PC-9 (cell line): ENCODE data around the gene BARX1. TPM values are rescaled to one million over a fixed set of nuclear protein-coding genes. Genes with fewer than 3 reads are reported as not detected.
"Not testable (repeated sequence)": the region's sequence is repeated elsewhere in the genome, so short reads cannot be mapped to it uniquely, and the experiment has no call there.

Source experiments
- BruUV-seq: library from RNA; stranded (reverse); fragments of 400-500 nt; replicated peaks from 2 replicates; lab custom pipeline; 2021; lab: Mats Ljungman, UMichigan
- CTCF ChIA-PET: fragments of 300-600 bp; sonication (Branson Sonifier 250); formaldehyde crosslinking; loops from one replicate; lab custom pipeline; 2022; ENCODE audit warnings: antibody characterized with exemption; lab: Charles Lee
- POLR2A ChIA-PET: fragments of 300-600 bp; sonication (Branson Sonifier 250); formaldehyde crosslinking; loops from one replicate; lab custom pipeline; 2022; ENCODE audit warnings: antibody characterized with exemption; ENCODE audit not compliant: unreplicated experiment; lab: Charles Lee
- DNase-seq, 2 experiments: peaks; one replicate each; pipeline versions ENCODE4 v3.0.0 to v3.0.0-alpha.2; 2015 to 2022; ENCODE audit warnings: mixed read lengths in 1 of 2
- H2AFZ ChIP-seq: fragments of 200-600 bp; sonication (generic); 2 replicates; pipeline ENCODE4 v1.8.1; 2017; ENCODE audit warnings: antibody characterized with exemption
- H3F3A ChIP-seq: fragments of 200-600 bp; sonication (generic); 2 replicates; pipeline ENCODE4 v1.8.1; 2017; ENCODE audit warnings: antibody characterized with exemption, mild to moderate bottlenecking, low read depth; ENCODE audit not compliant: insufficient read depth
- H3K27ac ChIP-seq: fragments of 200-600 bp; sonication (generic); 2 replicates; pipeline ENCODE4 v1.6.1; 2016; ENCODE audit warnings: mixed run types
- H3K27me3 ChIP-seq: fragments of 200-600 bp; sonication (generic); 2 replicates; pipeline ENCODE4 v1.6.1; 2016; ENCODE audit warnings: low read depth, mixed run types; ENCODE audit not compliant: insufficient read depth
- H3K36me3 ChIP-seq: fragments of 200-600 bp; sonication (generic); 2 replicates; pipeline ENCODE4 v1.6.1; 2016; ENCODE audit warnings: low read depth, mixed run types
- H3K4me1 ChIP-seq: fragments of 200-600 bp; sonication (generic); replicated peaks from 2 replicates; pipeline ENCODE4 v1.6.1; 2016; ENCODE audit warnings: mixed run types; ENCODE audit not compliant: insufficient read depth
- H3K4me2 ChIP-seq: fragments of 200-600 bp; sonication (generic); 2 replicates; pipeline ENCODE4 v1.6.1; 2017; ENCODE audit warnings: mixed run types
- H3K4me3 ChIP-seq: fragments of 200-600 bp; sonication (generic); 2 replicates; pipeline ENCODE4 v1.6.1; 2016; ENCODE audit warnings: mixed run types
- H3K79me2 ChIP-seq: fragments of 200-600 bp; sonication (generic); 2 replicates; pipeline ENCODE4 v1.6.1; 2017; ENCODE audit warnings: low read depth, mixed run types
- H3K9me2 ChIP-seq: fragments of 200-600 bp; sonication (generic); 2 replicates; pipeline ENCODE4 v1.8.1; 2017; ENCODE audit warnings: mild to moderate bottlenecking; ENCODE audit not compliant: insufficient read depth
- H3K9me3 ChIP-seq: fragments of 200-600 bp; sonication (generic); 2 replicates; pipeline ENCODE4 v1.8.1; 2016; ENCODE audit warnings: low read depth; ENCODE audit not compliant: insufficient read depth
- H4K20me1 ChIP-seq: fragments of 200-600 bp; sonication (generic); 2 replicates; pipeline ENCODE4 v1.8.1; 2017; ENCODE audit not compliant: insufficient read depth
- EZH2 ChIP-seq: fragments of 200-600 bp; sonication (generic); IDR thresholded peaks from 2 replicates; pipeline ENCODE4 v1.8.0; 2017; ENCODE audit warnings: antibody characterized with exemption, low read depth
- intact Hi-C: fragments of 100-400 bp; cut with micrococcal nuclease; formaldehyde crosslinking; loops from one replicate; pipeline ENCODE4 v1.10.0; 2022; ENCODE audit not compliant: unreplicated experiment
- total RNA-seq: library from RNA; stranded (reverse); gene quantifications from 2 replicates; pipeline ENCODE4 v1.2.3, GENCODE V29; 2021
- TF ChIP-seq, protein P1 (sequence below): fragments of 200-600 bp; sonication (generic); conservative IDR thresholded peaks from 2 replicates; pipeline ENCODE4 v1.6.1; 2017; ENCODE audit warnings: mixed run types, antibody characterized with exemption, mild to moderate bottlenecking, moderate library complexity

The BARX1 gene
- total RNA-seq, 1 experiment from 2014 or later = not detected

DNA sequence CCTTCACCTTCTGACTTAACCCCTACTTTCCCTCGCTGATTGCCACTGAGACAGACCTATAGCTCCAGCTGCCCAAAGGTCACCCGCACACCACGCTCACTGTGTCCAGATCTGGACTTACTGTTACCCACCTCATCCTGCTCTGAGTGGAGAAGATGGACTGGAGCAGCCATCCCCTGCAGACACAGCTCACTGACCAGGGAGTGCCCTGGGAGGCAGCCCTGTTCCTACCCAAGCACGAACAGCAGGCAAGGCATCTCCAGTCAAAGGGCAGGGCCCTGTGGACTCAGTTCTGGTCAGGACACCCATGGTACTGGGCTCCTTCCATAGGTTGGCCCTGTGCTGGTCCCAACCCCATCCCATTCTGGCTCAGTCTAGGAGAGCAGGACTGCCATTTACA is 9.5 kb upstream of the BARX1 start:
- no TSS peak for BruUV-seq
- H3K27ac ChIP-seq = no peak overlapping the region
- H4K20me1 ChIP-seq = no peaks in the 10 kb centered on the region
- no peaks in the 10 kb centered on the region for H3K27me3 ChIP-seq
- H3K4me1 ChIP-seq = no peaks in the 10 kb centered on the region
- no peak overlapping the region for H3K4me2 ChIP-seq
- no peaks in the 10 kb centered on the region for H3K9me3 ChIP-seq
- DNase-seq = no peak
- TF ChIP-seq EZH2 = no peak
- TF ChIP-seq, protein P1, sequence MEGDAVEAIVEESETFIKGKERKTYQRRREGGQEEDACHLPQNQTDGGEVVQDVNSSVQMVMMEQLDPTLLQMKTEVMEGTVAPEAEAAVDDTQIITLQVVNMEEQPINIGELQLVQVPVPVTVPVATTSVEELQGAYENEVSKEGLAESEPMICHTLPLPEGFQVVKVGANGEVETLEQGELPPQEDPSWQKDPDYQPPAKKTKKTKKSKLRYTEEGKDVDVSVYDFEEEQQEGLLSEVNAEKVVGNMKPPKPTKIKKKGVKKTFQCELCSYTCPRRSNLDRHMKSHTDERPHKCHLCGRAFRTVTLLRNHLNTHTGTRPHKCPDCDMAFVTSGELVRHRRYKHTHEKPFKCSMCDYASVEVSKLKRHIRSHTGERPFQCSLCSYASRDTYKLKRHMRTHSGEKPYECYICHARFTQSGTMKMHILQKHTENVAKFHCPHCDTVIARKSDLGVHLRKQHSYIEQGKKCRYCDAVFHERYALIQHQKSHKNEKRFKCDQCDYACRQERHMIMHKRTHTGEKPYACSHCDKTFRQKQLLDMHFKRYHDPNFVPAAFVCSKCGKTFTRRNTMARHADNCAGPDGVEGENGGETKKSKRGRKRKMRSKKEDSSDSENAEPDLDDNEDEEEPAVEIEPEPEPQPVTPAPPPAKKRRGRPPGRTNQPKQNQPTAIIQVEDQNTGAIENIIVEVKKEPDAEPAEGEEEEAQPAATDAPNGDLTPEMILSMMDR = no peak
- no peaks in the 10 kb centered on the region for H3K36me3 ChIP-seq
- CTCF ChIA-PET = no interaction called here
- no peaks in the 10 kb centered on the region for H3K79me2 ChIP-seq
- intact Hi-C loops = loop anchor here (2.0 to 10.0 kb wide), 3 partner anchors 248 to 802 kb away; no protein-coding TSS in a partner anchor
- no peaks in the 10 kb centered on the region for H3F3A ChIP-seq
- H3K9me2 ChIP-seq = no peaks in the 10 kb centered on the region
- no peak overlapping the region for H2AFZ ChIP-seq
- POLR2A ChIA-PET = no interaction called here
- no peak overlapping the region for H3K4me3 ChIP-seq

DNA sequence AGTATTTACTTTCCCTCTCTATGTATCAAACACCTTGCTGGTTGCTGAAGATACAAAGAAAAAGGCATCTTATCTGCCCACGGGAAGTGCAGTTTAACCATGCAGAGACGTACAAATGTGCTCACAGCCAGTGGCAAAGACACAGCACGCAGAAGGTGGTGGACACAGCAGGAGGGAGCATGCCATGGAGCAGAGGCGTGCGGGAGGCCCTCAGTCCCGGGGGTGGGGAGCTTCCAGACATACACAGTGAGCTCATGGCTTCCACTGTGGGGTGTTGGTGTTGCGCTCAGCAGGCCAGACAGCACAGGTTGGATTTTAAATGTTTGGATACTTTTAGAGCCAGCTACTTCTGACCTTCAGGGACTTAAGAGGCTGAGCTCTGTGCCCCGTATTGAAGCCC is 8.8 kb upstream of the BARX1 start:
- ChIA-PET CTCF (interaction anchor here (0.6 kb wide), 1 partner anchor 176 kb away, joined by 13 read pairs; no protein-coding TSS in a partner anchor), POLR2A (no interaction called here)
- intact Hi-C loops = loop anchor here (1.0 to 10.0 kb wide), 5 partner anchors 137 to 802 kb away; no protein-coding TSS in a partner anchor
- Histone ChIP-seq H3K27me3 (no peaks in the 10 kb centered on the region), H3K36me3 (no peaks in the 10 kb centered on the region), H3K9me2 (no peaks in the 10 kb centered on the region), H4K20me1 (no peaks in the 10 kb centered on the region), H3K79me2 (no peaks in the 10 kb centered on the region), H3K9me3 (no peaks in the 10 kb centered on the region), H3K4me1 (no peaks in the 10 kb centered on the region), H3K27ac (no peak overlapping the region), H3F3A (no peaks in the 10 kb centered on the region), H3K4me2 (no peak overlapping the region), H3K4me3 (no peak overlapping the region), H2AFZ (no peak overlapping the region)
- no TSS peak for BruUV-seq
- TF ChIP-seq EZH2 = no peak
- TF ChIP-seq, protein P1 = no peak
- no peak for DNase-seq

DNA sequence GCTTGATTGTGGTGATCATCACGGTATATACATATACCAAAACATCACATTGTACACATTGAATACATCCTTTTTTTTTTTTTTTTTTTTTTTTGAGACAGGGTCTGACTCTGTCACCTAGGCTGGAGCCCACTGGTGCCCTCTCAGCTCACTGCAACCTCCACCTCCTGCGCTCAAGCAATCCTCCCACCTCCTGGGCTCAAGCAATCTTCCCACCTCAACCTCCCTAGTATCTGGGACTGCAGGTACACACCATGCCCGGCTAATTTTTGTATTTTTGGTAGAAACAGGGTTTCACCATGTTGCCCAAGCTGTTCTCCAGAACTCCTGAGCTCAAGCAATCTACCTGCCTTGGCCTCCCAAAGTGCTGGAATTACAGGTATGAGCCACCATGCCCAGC is 8.3 kb upstream of the BARX1 start:
- H3K4me2 ChIP-seq, DNase-seq, H3K4me3 ChIP-seq, H3F3A ChIP-seq, H3K4me1 ChIP-seq, H3K9me2 ChIP-seq, H3K27me3 ChIP-seq, POLR2A ChIA-PET, H4K20me1 ChIP-seq, H3K79me2 ChIP-seq, BruUV-seq, H3K9me3 ChIP-seq, H2AFZ ChIP-seq, H3K36me3 ChIP-seq, H3K27ac ChIP-seq: not testable (repeated sequence)
- intact Hi-C loops = loop anchor here (1.0 to 10.0 kb wide), 4 partner anchors 137 to 801 kb away; no protein-coding TSS in a partner anchor
- CTCF ChIA-PET = interaction anchor here (0.6 to 0.7 kb wide), 3 partner anchors 37 to 1187 kb away, joined by 3 to 13 read pairs (median 6); no protein-coding TSS in a partner anchor
